DOHH2 (cell line): ENCODE results near the gene GJB2.

Experiments
- H3F3A ChIP-seq: fragments of 200-600 bp; sonication (generic), shearing (Covaris generic); 2 replicates; pipeline ENCODE4 v1.6.0; 2016; ENCODE audit warnings: antibody characterized with exemption, mild to moderate bottlenecking; ENCODE audit not compliant: control insufficient read depth, insufficient read depth
- H3K27ac ChIP-seq: fragments of 200-600 bp; sonication (generic); 2 replicates; pipeline ENCODE4 v1.5.1; 2014; ENCODE audit warnings: low read depth, mild to moderate bottlenecking, low read length, moderate library complexity
- H3K27me3 ChIP-seq: fragments of 200-600 bp; sonication (generic); 2 replicates; pipeline ENCODE4 v1.6.1; 2014; ENCODE audit warnings: mild to moderate bottlenecking, low read length, mixed read lengths; ENCODE audit not compliant: control insufficient read depth
- H3K36me3 ChIP-seq: fragments of 200-600 bp; sonication (generic); 2 replicates; pipeline ENCODE4 v1.6.1; 2014; ENCODE audit warnings: mild to moderate bottlenecking, low read length, moderate library complexity, mixed read lengths; ENCODE audit not compliant: control insufficient read depth
- H3K4me1 ChIP-seq: fragments of 200-600 bp; sonication (generic); 2 replicates; pipeline ENCODE4 v1.6.1; 2014; ENCODE audit warnings: mild to moderate bottlenecking, low read length, mixed read lengths; ENCODE audit not compliant: control insufficient read depth
- H3K4me2 ChIP-seq: fragments of 200-600 bp; sonication (generic); 2 replicates; pipeline ENCODE4 v1.6.0; 2014; ENCODE audit warnings: mild to moderate bottlenecking, low read length, moderate library complexity
- H3K4me3 ChIP-seq: fragments of 200-600 bp; sonication (generic); 2 replicates; pipeline ENCODE4 v1.5.1; 2014; ENCODE audit warnings: mild to moderate bottlenecking, low read length, mixed read lengths
- H3K79me2 ChIP-seq: fragments of 200-600 bp; sonication (generic); 2 replicates; pipeline ENCODE4 v1.6.1; 2014; ENCODE audit warnings: mild to moderate bottlenecking, low read length, mixed read lengths; ENCODE audit not compliant: control insufficient read depth
- H3K9me2 ChIP-seq: fragments of 200-600 bp; sonication (generic); replicated peaks from 2 replicates; pipeline ENCODE4 v1.6.1; 2014; ENCODE audit warnings: mild to moderate bottlenecking, low read length, mixed read lengths; ENCODE audit not compliant: control insufficient read depth
- H3K9me3 ChIP-seq: fragments of 200-600 bp; sonication (generic); 2 replicates; pipeline ENCODE4 v1.6.1; 2014; ENCODE audit warnings: antibody characterized with exemption, low read length, mixed read lengths; ENCODE audit not compliant: control insufficient read depth, insufficient read depth
- H4K20me1 ChIP-seq: fragments of 200-600 bp; sonication (generic); 2 replicates; pipeline ENCODE4 v1.6.0; 2014; ENCODE audit warnings: low read depth, mild to moderate bottlenecking, antibody characterized with exemption, low read length, moderate library complexity; ENCODE audit not compliant: control insufficient read depth, insufficient read depth
- EZH2phosphoT487 ChIP-seq: fragments of 200-600 bp; sonication (generic); IDR thresholded peaks from 2 replicates; pipeline ENCODE4 v1.6.1; 2017; ENCODE audit warnings: borderline replicate concordance, mild to moderate bottlenecking, antibody characterized with exemption, low read length, moderate library complexity, mixed read lengths
- TF ChIP-seq, protein P1 (sequence below): fragments of 200-600 bp; sonication (generic); IDR thresholded peaks from one replicate; pipeline ENCODE4 v1.5.1; 2014; ENCODE audit warnings: antibody characterized with exemption, mild to moderate bottlenecking, low read depth, low read length; ENCODE audit not compliant: poor library complexity, severe bottlenecking

Gene GJB2

DNA sequence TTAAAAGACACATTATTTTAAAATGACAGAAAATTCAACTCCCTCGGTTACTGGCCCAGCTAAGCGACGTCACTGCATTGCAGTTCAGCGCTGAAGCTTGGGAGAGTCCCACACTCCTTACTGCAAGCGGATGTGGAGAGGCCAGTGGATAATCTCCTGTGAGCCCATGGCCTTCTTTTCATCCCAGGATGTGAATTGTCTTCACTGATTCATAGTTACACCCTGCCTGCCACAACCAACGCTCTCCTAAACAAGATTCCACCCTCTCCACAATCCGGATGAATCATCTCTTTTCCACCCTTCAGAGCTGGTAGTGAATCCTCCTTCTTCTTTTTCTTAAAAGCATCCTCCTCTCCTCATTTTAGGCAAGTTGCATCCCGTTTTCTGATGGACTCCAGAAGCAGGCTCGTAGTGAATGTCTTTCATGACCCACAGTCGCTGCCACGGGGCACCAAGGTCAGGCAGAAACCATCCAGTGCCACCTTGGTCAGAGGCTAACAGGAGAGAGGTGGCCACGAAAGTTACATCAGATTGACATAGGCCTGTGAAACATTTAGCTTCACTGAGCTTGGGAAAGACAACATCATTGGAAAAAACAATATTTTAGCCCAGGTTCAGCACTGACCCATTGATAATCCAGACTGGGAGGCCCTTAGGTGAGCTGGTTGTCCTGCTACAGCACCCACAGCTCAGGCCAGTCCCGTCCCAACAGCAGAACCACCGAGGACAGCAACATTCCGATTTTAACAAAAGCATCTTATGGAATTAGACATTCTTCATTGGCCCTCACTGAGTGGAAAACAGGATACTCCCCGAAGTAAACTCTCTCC, 2.0 kb downstream of the GJB2 start:
- TF ChIP-seq, protein P1, sequence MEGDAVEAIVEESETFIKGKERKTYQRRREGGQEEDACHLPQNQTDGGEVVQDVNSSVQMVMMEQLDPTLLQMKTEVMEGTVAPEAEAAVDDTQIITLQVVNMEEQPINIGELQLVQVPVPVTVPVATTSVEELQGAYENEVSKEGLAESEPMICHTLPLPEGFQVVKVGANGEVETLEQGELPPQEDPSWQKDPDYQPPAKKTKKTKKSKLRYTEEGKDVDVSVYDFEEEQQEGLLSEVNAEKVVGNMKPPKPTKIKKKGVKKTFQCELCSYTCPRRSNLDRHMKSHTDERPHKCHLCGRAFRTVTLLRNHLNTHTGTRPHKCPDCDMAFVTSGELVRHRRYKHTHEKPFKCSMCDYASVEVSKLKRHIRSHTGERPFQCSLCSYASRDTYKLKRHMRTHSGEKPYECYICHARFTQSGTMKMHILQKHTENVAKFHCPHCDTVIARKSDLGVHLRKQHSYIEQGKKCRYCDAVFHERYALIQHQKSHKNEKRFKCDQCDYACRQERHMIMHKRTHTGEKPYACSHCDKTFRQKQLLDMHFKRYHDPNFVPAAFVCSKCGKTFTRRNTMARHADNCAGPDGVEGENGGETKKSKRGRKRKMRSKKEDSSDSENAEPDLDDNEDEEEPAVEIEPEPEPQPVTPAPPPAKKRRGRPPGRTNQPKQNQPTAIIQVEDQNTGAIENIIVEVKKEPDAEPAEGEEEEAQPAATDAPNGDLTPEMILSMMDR = no peak
- no peak for TF ChIP-seq EZH2phosphoT487
- H3K27me3 ChIP-seq = peaks cover 52% of the 10 kb centered on the region
- H3K4me1 ChIP-seq = no peaks in the 10 kb centered on the region
- H3F3A ChIP-seq = no peaks in the 10 kb centered on the region
- H3K4me3 ChIP-seq = no peak overlapping the region
- H3K27ac ChIP-seq = no peak overlapping the region
- H3K4me2 ChIP-seq = no peak overlapping the region
- H3K9me2 ChIP-seq = no peaks in the 10 kb centered on the region
- H3K9me3 ChIP-seq = no peaks in the 10 kb centered on the region
- no peaks in the 10 kb centered on the region for H4K20me1 ChIP-seq
- H3K36me3 ChIP-seq = no peaks in the 10 kb centered on the region
- no peaks in the 10 kb centered on the region for H3K79me2 ChIP-seq

DNA sequence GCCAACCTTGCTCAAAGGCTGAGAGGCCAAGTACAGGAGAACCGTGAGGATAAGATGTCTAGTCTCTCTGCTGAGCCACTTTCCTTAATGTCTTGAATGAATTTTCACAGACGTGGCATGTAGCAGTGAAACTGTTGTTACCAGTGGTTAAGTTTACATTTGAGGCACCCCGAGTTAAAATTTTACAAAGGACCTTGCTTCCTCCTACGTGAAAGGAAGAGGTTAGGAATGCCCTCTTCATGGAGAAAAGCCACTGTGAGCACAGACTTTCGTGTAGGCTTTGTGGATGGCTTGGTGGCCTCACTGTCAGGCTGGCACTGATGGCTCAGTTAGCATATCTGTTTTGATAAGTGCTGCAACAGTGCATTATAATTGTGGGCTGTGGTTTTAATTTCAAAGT, 2.7 kb downstream of the GJB2 start:
- Histone ChIP-seq H3K4me1 (no peaks in the 10 kb centered on the region), H3K36me3 (no peaks in the 10 kb centered on the region), H3F3A (no peaks in the 10 kb centered on the region), H3K4me3 (no peak overlapping the region), H3K27me3 (peaks cover 46% of the 10 kb centered on the region), H3K79me2 (no peaks in the 10 kb centered on the region), H3K27ac (no peak overlapping the region), H3K9me3 (no peaks in the 10 kb centered on the region), H4K20me1 (no peaks in the 10 kb centered on the region), H3K4me2 (no peak overlapping the region), H3K9me2 (no peaks in the 10 kb centered on the region)
- TF ChIP-seq, protein P1 = no peak
- no peak for TF ChIP-seq EZH2phosphoT487

DNA sequence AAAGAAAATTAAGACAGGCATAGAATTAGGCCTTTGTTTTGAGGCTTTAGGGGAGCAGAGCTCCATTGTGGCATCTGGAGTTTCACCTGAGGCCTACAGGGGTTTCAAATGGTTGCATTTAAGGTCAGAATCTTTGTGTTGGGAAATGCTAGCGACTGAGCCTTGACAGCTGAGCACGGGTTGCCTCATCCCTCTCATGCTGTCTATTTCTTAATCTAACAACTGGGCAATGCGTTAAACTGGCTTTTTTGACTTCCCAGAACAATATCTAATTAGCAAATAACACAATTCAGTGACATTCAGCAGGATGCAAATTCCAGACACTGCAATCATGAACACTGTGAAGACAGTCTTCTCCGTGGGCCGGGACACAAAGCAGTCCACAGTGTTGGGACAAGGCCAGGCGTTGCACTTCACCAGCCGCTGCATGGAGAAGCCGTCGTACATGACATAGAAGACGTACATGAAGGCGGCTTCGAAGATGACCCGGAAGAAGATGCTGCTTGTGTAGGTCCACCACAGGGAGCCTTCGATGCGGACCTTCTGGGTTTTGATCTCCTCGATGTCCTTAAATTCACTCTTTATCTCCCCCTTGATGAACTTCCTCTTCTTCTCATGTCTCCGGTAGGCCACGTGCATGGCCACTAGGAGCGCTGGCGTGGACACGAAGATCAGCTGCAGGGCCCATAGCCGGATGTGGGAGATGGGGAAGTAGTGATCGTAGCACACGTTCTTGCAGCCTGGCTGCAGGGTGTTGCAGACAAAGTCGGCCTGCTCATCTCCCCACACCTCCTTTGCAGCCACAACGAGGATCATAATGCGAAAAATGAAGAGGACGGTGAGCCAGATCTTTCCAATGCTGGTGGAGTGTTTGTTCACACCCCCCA, 3.8 kb downstream of the GJB2 start:
- peaks cover 34% of the 10 kb centered on the region for H3K27me3 ChIP-seq
- no peak overlapping the region for H3K4me2 ChIP-seq
- H3K27ac ChIP-seq = no peak overlapping the region
- no peaks in the 10 kb centered on the region for H4K20me1 ChIP-seq
- no peaks in the 10 kb centered on the region for H3K79me2 ChIP-seq
- H3K4me3 ChIP-seq = no peak overlapping the region
- no peaks in the 10 kb centered on the region for H3K36me3 ChIP-seq
- H3K9me2 ChIP-seq = no peaks in the 10 kb centered on the region
- H3K4me1 ChIP-seq = no peaks in the 10 kb centered on the region
- H3F3A ChIP-seq = no peaks in the 10 kb centered on the region
- TF ChIP-seq, protein P1 = peak; percentile 43
- TF ChIP-seq EZH2phosphoT487 = no peak
- no peaks in the 10 kb centered on the region for H3K9me3 ChIP-seq
